ENCODE data around the gene TXNDC15. TPM values are rescaled to one million over a fixed set of nuclear protein-coding genes. Genes with fewer than 3 reads are reported as not detected.

TXNDC15 gene
- total RNA-seq, 1 donor from 2014 or later, result 75.2 TPM

GRCh38 chr5:134913254-134913653 is 39.1 kb downstream of the TXNDC15 start:
- Histone ChIP-seq H3K27ac (ENCODE audit: low read depth, low read length) (no peak overlapping the region), H3K4me3 (ENCODE audit: low read length in 3 of 3) (no peak overlapping the region), H3K9ac (ENCODE audit: low read depth in 1 of 3, low read length in 3 of 3) (peak overlapping the region in 1 of 3 donors; percentile 26), H3K9me3 (ENCODE audit: control insufficient read depth in 3 of 3, low read length in 3 of 3) (no peaks in the 10 kb centered on the region), H3K27me3 (ENCODE audit: control insufficient read depth in 3 of 3, insufficient read depth in 3 of 3, low read length in 3 of 3) (no peaks in the 10 kb centered on the region), H3K4me1 (ENCODE audit: control insufficient read depth in 3 of 3, insufficient read depth in 3 of 3, low read length in 3 of 3) (peaks cover 2 to 15% (median 6%) of the 10 kb centered on the region in 3 donors), H3K36me3 (ENCODE audit: control insufficient read depth in 3 of 3, insufficient read depth in 3 of 3, low read length in 3 of 3) (peaks cover 10 to 51% (median 38%) of the 10 kb centered on the region in 3 donors)

DNA sequence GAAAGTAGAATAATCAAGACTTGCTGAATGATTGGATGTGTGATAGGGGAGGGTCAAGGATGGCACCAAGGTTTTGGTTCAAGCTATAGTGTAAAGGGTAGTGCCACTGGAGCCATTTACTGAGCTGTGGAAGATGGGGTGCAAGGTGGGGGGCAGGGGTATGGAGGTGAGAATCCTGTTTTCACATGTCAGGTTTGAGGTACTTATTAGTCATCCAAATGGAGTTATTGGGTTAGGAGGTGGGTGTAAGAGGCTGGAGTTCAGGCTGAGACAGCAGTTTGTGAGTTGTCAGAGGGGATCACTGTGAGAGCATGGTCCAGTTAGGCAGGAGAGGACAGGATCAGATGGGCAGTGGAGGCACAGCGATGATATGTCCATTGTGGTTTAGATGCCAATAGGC is 39.6 kb downstream of the TXNDC15 start:
- Histone ChIP-seq H3K4me3 (ENCODE audit: low read length in 3 of 3) (no peak overlapping the region), H3K27me3 (ENCODE audit: control insufficient read depth in 3 of 3, insufficient read depth in 3 of 3, low read length in 3 of 3) (no peaks in the 10 kb centered on the region), H3K27ac (ENCODE audit: low read depth, low read length) (no peak overlapping the region), H3K36me3 (ENCODE audit: control insufficient read depth in 3 of 3, insufficient read depth in 3 of 3, low read length in 3 of 3) (peaks cover 10 to 51% (median 40%) of the 10 kb centered on the region in 3 donors), H3K4me1 (ENCODE audit: control insufficient read depth in 3 of 3, insufficient read depth in 3 of 3, low read length in 3 of 3) (peaks cover 5 to 17% (median 10%) of the 10 kb centered on the region in 3 donors), H3K9ac (ENCODE audit: low read depth in 1 of 3, low read length in 3 of 3) (no peak overlapping the region), H3K9me3 (ENCODE audit: control insufficient read depth in 3 of 3, low read length in 3 of 3) (no peaks in the 10 kb centered on the region)

- Histone ChIP-seq H3K36me3 (ENCODE audit: control insufficient read depth in 3 of 3, insufficient read depth in 3 of 3, low read length in 3 of 3) (peaks cover 8 to 47% (median 40%) of the 10 kb centered on the region in 3 donors), H3K4me1 (ENCODE audit: control insufficient read depth in 3 of 3, insufficient read depth in 3 of 3, low read length in 3 of 3) (peaks cover 10 to 16% (median 16%) of the 10 kb centered on the region in 3 donors), H3K4me3 (ENCODE audit: low read length in 3 of 3) (no peak overlapping the region), H3K27me3 (ENCODE audit: control insufficient read depth in 3 of 3, insufficient read depth in 3 of 3, low read length in 3 of 3) (no peaks in the 10 kb centered on the region), H3K27ac (ENCODE audit: low read depth, low read length) (no peak overlapping the region), H3K9me3 (ENCODE audit: control insufficient read depth in 3 of 3, low read length in 3 of 3) (no peaks in the 10 kb centered on the region), H3K9ac (ENCODE audit: low read depth in 1 of 3, low read length in 3 of 3) (no peak overlapping the region)
These were observed 43.1 kb downstream of the TXNDC15 start for GRCh38 chr5:134917070-134917815.

DNA sequence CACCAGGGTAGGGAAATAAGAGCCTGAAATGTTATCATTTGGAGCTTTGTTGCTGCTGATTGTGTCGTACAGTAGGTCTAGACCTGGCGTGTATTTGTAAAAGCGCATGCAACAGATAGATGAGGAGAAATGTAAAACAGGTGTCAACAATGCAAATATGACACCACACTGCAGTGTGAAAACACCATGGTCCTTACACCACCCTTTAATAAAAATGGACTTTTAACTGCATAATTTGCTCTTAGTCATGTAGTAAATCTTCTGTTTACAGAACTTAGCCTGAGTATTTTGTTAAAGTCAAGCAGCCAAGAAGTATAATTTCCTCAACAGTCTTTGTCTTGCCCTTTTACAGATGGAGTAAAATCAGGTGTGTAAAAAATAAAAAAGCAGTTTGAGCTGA is 44.7 kb downstream of the TXNDC15 start:
- Histone ChIP-seq H3K9me3 (ENCODE audit: control insufficient read depth in 3 of 3, low read length in 3 of 3) (no peaks in the 10 kb centered on the region), H3K27me3 (ENCODE audit: control insufficient read depth in 3 of 3, insufficient read depth in 3 of 3, low read length in 3 of 3) (no peaks in the 10 kb centered on the region), H3K9ac (ENCODE audit: low read depth in 1 of 3, low read length in 3 of 3) (no peak overlapping the region), H3K4me3 (ENCODE audit: low read length in 3 of 3) (no peak overlapping the region), H3K36me3 (ENCODE audit: control insufficient read depth in 3 of 3, insufficient read depth in 3 of 3, low read length in 3 of 3) (peaks cover 9 to 36% (median 35%) of the 10 kb centered on the region in 3 donors), H3K4me1 (ENCODE audit: control insufficient read depth in 3 of 3, insufficient read depth in 3 of 3, low read length in 3 of 3) (peaks cover 7 to 10% (median 7%) of the 10 kb centered on the region in 3 donors), H3K27ac (ENCODE audit: low read depth, low read length) (no peak overlapping the region)

DNA sequence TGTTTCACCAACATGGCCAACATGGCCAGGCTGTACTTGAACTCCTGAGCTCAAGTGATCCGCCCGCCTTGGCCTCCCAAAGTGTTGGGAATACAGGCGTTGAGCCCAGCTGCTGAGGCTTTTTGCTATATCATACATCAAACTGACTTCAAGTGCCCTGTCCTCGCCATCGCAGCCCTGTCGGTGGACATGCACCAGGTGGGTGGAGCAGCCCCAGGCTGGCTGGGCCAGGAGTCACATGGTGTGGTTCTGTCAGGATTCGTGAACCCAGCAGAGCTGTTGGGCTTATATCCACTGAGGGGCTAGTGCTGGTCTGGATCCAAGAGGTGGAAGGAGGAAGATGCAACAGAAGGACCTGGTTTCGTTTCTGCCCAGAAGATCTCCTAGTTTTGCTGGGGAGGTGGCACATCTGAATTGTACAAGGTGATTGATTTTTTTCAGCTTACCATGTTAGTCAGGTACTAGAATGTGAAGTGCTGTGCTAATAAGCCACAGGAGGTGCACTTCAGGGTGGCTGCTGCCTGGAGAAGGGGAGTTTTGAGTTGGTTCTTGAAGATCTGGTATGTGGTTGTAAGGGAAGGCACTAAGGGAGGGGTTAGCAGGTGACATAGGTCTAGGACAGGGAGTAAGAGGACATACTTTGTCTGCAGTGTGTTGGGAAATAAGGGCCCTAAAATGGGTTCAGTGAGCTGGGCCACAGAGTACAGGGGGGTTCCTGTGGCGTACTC is 46.8 kb downstream of the TXNDC15 start:
- Histone ChIP-seq H3K27ac (ENCODE audit: low read depth, low read length) (no peak overlapping the region), H3K27me3 (ENCODE audit: control insufficient read depth in 3 of 3, insufficient read depth in 3 of 3, low read length in 3 of 3) (no peaks in the 10 kb centered on the region), H3K9ac (ENCODE audit: low read depth in 1 of 3, low read length in 3 of 3) (no peak overlapping the region), H3K9me3 (ENCODE audit: control insufficient read depth in 3 of 3, low read length in 3 of 3) (no peaks in the 10 kb centered on the region), H3K36me3 (ENCODE audit: control insufficient read depth in 3 of 3, insufficient read depth in 3 of 3, low read length in 3 of 3) (peaks cover 5 to 28% (median 19%) of the 10 kb centered on the region in 3 donors), H3K4me1 (ENCODE audit: control insufficient read depth in 3 of 3, insufficient read depth in 3 of 3, low read length in 3 of 3) (peaks cover 7 to 10% (median 7%) of the 10 kb centered on the region in 3 donors), H3K4me3 (ENCODE audit: low read length in 3 of 3) (no peak overlapping the region)

- no peaks in the 10 kb centered on the region for H3K27me3 ChIP-seq (ENCODE audit: control insufficient read depth in 3 of 3, insufficient read depth in 3 of 3, low read length in 3 of 3)
- H3K4me3 ChIP-seq (ENCODE audit: low read length in 3 of 3), result no peak overlapping the region
- H3K4me1 ChIP-seq (ENCODE audit: control insufficient read depth in 3 of 3, insufficient read depth in 3 of 3, low read length in 3 of 3), result no peaks in the 10 kb centered on the region
- H3K36me3 ChIP-seq (ENCODE audit: control insufficient read depth in 3 of 3, insufficient read depth in 3 of 3, low read length in 3 of 3), result peaks cover 3 to 20% (median 7%) of the 10 kb centered on the region in 3 donors
- no peak overlapping the region for H3K27ac ChIP-seq (ENCODE audit: low read depth, low read length)
- H3K9ac ChIP-seq (ENCODE audit: low read depth in 1 of 3, low read length in 3 of 3), result no peak overlapping the region
- H3K9me3 ChIP-seq (ENCODE audit: control insufficient read depth in 3 of 3, low read length in 3 of 3), result no peaks in the 10 kb centered on the region
These were observed 58.3 kb downstream of the TXNDC15 start for GRCh38 chr5:134932508-134932907.

- Histone ChIP-seq H3K4me3 (ENCODE audit: low read length in 3 of 3) (no peak overlapping the region), H3K27me3 (ENCODE audit: control insufficient read depth in 3 of 3, insufficient read depth in 3 of 3, low read length in 3 of 3) (no peaks in the 10 kb centered on the region), H3K4me1 (ENCODE audit: control insufficient read depth in 3 of 3, insufficient read depth in 3 of 3, low read length in 3 of 3) (peaks cover 0 to 5% (median 0%) of the 10 kb centered on the region in 3 donors), H3K27ac (ENCODE audit: low read depth, low read length) (no peak overlapping the region), H3K9ac (ENCODE audit: low read depth in 1 of 3, low read length in 3 of 3) (no peak overlapping the region), H3K9me3 (ENCODE audit: control insufficient read depth in 3 of 3, low read length in 3 of 3) (no peaks in the 10 kb centered on the region), H3K36me3 (ENCODE audit: control insufficient read depth in 3 of 3, insufficient read depth in 3 of 3, low read length in 3 of 3) (peaks cover 3 to 19% (median 7%) of the 10 kb centered on the region in 3 donors)
These were observed 60.0 kb downstream of the TXNDC15 start for GRCh38 chr5:134934202-134934601.

- Histone ChIP-seq H3K4me1 (ENCODE audit: control insufficient read depth in 3 of 3, insufficient read depth in 3 of 3, low read length in 3 of 3) (peaks cover 0 to 5% (median 0%) of the 10 kb centered on the region in 3 donors), H3K9me3 (ENCODE audit: control insufficient read depth in 3 of 3, low read length in 3 of 3) (no peaks in the 10 kb centered on the region), H3K27me3 (ENCODE audit: control insufficient read depth in 3 of 3, insufficient read depth in 3 of 3, low read length in 3 of 3) (no peaks in the 10 kb centered on the region), H3K4me3 (ENCODE audit: low read length in 3 of 3) (no peak overlapping the region), H3K36me3 (ENCODE audit: control insufficient read depth in 3 of 3, insufficient read depth in 3 of 3, low read length in 3 of 3) (peaks cover 0 to 8% (median 3%) of the 10 kb centered on the region in 3 donors), H3K9ac (ENCODE audit: low read depth in 1 of 3, low read length in 3 of 3) (no peak overlapping the region), H3K27ac (ENCODE audit: low read depth, low read length) (no peak overlapping the region)
These were observed 61.8 kb downstream of the TXNDC15 start for GRCh38 chr5:134935711-134936602.

DNA sequence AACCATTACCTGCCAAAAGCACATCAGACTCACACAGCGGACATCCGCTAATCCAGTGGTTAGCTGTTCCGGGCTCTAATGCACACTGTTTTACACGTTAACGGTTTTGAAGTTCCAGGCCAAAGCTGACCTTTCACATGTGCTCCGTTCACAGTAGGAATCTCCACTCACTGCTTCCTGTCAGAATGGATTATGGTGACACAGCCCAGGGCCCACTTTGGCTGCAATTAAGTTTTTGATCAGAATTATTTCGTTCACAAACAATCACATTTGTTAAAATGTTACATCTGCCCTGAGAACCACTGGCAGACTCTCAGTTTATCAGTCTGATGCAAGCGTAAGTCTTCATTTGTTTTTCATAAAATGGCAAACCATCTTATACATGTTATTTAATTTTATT is 63.4 kb downstream of the TXNDC15 start:
- Histone ChIP-seq H3K9ac (ENCODE audit: low read depth in 1 of 3, low read length in 3 of 3) (no peak overlapping the region), H3K36me3 (ENCODE audit: control insufficient read depth in 3 of 3, insufficient read depth in 3 of 3, low read length in 3 of 3) (peaks cover 0 to 10% (median 3%) of the 10 kb centered on the region in 3 donors), H3K27me3 (ENCODE audit: control insufficient read depth in 3 of 3, insufficient read depth in 3 of 3, low read length in 3 of 3) (no peaks in the 10 kb centered on the region), H3K4me3 (ENCODE audit: low read length in 3 of 3) (no peak overlapping the region), H3K9me3 (ENCODE audit: control insufficient read depth in 3 of 3, low read length in 3 of 3) (no peaks in the 10 kb centered on the region), H3K4me1 (ENCODE audit: control insufficient read depth in 3 of 3, insufficient read depth in 3 of 3, low read length in 3 of 3) (peaks cover 0 to 5% (median 0%) of the 10 kb centered on the region in 3 donors), H3K27ac (ENCODE audit: low read depth, low read length) (no peak overlapping the region)
